Neutrophil (primary cell): Measurements from ENCODE around the gene HOXA9.

Source experiments
- H3K27ac ChIP-seq: fragments of 200-600 bp; sonication (generic); 2 replicates; pipeline ENCODE4 v1.5.1; 2016; ENCODE audit warnings: mild to moderate bottlenecking, moderate library complexity
- H3K27me3 ChIP-seq: fragments of 200-600 bp; sonication (generic); 2 replicates; pipeline ENCODE4 v1.6.0; 2016; ENCODE audit warnings: mild to moderate bottlenecking
- H3K36me3 ChIP-seq: fragments of 200-600 bp; sonication (generic); 2 replicates; pipeline ENCODE4 v1.5.1; 2017
- H3K4me1 ChIP-seq, 2 experiments: fragments of 200-600 bp in 1 of 2; sonication (generic) in 1 of 2; 1 replicate in 1 of 2; 2 replicates in 1 of 2; pipeline versions ENCODE4 v1.5.1 to v1.6.1; 2013 to 2016; ENCODE audit warnings: low read depth in 1 of 2, low read length in 1 of 2, mild to moderate bottlenecking in 1 of 2, moderate library complexity in 1 of 2; ENCODE audit not compliant: control insufficient read depth in 1 of 2, insufficient read depth in 1 of 2
- H3K4me3 ChIP-seq, 2 experiments: fragments of 200-600 bp in 1 of 2; sonication (generic) in 1 of 2; 1 replicate in 1 of 2; 2 replicates in 1 of 2; pipeline ENCODE4 v1.5.1; 2013 to 2016; ENCODE audit warnings: low read depth in 1 of 2, low read length in 1 of 2, mild to moderate bottlenecking in 1 of 2, moderate library complexity in 1 of 2
- H3K9me3 ChIP-seq: fragments of 200-600 bp; sonication (generic); 2 replicates; pipeline ENCODE4 v1.5.1; 2016
- TF ChIP-seq, protein P1 (sequence below): fragments of 200-600 bp; sonication (generic); IDR thresholded peaks from 2 replicates; pipeline ENCODE4 v1.5.1; 2016; ENCODE audit warnings: antibody characterized with exemption

The HOXA9 gene

DNA sequence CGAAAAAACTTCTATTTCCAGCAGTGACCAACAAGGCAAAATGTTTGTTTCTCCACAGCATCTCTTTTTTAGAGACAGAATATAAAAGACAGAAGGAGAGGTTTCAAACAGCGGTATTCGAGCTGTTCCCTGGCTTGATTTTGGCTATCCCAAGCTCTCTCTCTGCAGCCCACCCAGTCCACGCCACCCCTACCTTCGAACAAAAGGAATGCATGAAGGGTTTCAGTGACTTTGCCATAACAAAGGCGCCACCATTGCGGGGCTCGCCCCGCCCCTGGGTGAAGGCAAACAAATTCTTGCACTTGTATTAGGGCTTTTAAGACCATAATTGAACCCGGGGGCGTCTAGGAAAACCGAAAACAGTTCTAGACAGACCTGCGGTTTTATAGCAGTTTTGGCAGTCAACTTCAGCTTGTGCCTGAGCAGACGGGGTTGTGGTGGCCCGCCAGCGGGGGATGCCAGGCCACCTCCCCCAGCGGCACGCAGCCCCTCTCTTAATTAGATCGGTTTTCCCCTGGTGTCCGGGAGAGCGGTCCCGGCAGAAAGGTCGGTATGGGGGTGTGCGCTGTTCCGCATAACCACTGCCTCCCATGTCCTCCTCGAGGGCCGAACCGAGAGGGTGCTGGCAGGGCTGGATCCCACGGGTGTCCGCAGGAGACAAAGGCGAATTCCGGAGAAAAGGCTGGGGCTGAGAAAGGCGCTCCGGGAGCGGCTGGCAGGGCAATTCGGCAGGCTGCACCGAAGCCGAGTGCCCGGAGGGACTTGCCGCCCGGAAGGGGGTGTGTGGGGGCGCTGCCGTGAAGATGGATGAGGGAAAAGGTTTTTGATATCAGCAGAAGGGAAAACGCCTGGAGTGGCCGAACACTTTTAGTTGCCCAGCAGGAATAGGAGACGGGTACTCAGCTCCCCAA, 22.4 kb upstream of the HOXA9 start:
- H3K4me3 ChIP-seq: peak overlapping the region in 1 of 2 experiments; percentile 50
- peaks cover 100% of the 10 kb centered on the region for H3K27me3 ChIP-seq
- no peaks in the 10 kb centered on the region for H3K36me3 ChIP-seq
- H3K27ac ChIP-seq: no peak overlapping the region
- peaks cover 51 to 63% of the 10 kb centered on the region in 2 experiments for H3K4me1 ChIP-seq
- no peaks in the 10 kb centered on the region for H3K9me3 ChIP-seq
- TF ChIP-seq, protein P1, sequence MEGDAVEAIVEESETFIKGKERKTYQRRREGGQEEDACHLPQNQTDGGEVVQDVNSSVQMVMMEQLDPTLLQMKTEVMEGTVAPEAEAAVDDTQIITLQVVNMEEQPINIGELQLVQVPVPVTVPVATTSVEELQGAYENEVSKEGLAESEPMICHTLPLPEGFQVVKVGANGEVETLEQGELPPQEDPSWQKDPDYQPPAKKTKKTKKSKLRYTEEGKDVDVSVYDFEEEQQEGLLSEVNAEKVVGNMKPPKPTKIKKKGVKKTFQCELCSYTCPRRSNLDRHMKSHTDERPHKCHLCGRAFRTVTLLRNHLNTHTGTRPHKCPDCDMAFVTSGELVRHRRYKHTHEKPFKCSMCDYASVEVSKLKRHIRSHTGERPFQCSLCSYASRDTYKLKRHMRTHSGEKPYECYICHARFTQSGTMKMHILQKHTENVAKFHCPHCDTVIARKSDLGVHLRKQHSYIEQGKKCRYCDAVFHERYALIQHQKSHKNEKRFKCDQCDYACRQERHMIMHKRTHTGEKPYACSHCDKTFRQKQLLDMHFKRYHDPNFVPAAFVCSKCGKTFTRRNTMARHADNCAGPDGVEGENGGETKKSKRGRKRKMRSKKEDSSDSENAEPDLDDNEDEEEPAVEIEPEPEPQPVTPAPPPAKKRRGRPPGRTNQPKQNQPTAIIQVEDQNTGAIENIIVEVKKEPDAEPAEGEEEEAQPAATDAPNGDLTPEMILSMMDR: no peak

DNA sequence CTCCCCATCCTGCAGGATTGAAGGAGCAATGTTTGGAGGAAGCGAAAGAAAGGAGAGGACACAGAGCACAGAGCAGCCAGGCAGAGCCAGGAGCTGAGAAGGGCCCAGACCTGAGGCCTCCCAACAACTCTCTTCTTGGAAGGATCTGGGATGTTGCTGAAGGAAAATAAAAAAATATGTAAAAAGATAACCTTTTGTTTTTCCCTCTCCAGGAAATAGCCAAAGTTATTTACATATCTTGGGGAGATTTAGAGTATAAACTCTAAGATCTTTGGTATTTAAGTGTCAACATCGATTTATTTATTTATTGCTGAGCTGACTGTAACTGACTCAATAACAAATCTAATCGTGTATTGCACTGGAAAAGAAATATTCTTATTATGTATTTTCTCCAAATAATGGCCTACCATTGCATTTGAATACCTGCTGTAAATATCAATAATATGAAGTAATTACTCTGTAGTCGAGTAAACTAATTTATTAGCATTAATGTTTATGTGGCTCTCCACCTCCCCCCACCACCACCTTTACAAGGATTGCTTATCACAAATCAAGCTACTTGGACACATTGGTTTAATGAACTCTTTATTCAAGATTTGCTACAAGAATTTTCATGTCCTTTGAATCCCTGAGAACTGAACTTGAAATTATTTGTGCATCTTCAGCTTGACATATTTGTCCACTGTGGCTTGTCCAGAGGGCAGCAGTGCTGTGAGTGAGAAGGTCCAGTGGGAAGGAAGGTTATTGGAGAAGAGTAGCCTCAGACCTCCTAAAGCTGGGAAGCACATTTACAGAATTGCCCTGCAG, 21.5 kb upstream of the HOXA9 start:
- no peaks in the 10 kb centered on the region for H3K36me3 ChIP-seq
- H3K27me3 ChIP-seq: peaks cover 100% of the 10 kb centered on the region
- H3K27ac ChIP-seq: no peak overlapping the region
- TF ChIP-seq, protein P1: no peak
- peaks cover 43 to 54% of the 10 kb centered on the region in 2 experiments for H3K4me1 ChIP-seq
- no peak overlapping the region for H3K4me3 ChIP-seq
- H3K9me3 ChIP-seq: no peaks in the 10 kb centered on the region

DNA sequence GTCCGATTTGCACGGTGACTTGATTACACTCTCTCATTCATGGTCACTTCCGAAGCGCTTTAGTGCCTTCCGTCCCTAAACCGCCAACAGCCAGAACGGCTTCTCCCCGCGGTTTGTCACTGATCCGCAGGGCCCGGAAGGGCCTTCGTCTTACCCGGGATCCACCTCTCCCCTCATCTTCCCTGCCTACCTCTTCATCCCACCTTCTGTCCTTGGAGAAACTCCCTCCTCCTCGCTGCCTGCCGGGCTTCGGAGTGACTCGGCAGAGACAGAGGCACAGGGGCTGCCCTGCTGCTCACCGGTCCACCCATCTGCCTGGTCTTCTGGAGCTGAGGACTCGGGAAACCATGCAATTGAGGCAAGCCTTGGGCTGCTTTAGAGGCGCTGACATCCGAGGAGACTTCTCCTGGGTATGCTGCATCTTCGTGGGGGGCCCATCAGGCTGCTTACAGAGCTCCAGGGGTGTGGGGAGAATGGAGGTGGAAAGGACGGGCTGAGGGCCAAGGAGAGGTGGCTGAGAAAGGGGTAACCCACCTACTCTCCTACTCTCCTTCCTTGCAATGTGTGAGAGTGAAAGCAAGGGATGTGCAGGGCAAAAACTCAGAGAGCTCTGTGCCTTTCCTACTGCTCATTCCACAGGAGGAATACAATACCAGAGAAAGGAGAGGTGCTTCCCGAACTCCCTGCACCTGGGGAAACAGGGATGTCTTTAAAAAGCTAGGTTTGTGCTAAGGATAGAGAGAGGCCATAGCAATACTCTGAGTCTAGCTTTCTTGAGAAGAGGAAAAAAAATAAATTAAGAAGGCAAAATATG, 20.7 kb upstream of the HOXA9 start:
- Histone ChIP-seq H3K4me3 (no peak overlapping the region), H3K27ac (no peak overlapping the region), H3K4me1 (peaks cover 41 to 50% of the 10 kb centered on the region in 2 experiments), H3K9me3 (no peaks in the 10 kb centered on the region), H3K36me3 (no peaks in the 10 kb centered on the region), H3K27me3 (peaks cover 100% of the 10 kb centered on the region)
- TF ChIP-seq, protein P1: no peak

DNA sequence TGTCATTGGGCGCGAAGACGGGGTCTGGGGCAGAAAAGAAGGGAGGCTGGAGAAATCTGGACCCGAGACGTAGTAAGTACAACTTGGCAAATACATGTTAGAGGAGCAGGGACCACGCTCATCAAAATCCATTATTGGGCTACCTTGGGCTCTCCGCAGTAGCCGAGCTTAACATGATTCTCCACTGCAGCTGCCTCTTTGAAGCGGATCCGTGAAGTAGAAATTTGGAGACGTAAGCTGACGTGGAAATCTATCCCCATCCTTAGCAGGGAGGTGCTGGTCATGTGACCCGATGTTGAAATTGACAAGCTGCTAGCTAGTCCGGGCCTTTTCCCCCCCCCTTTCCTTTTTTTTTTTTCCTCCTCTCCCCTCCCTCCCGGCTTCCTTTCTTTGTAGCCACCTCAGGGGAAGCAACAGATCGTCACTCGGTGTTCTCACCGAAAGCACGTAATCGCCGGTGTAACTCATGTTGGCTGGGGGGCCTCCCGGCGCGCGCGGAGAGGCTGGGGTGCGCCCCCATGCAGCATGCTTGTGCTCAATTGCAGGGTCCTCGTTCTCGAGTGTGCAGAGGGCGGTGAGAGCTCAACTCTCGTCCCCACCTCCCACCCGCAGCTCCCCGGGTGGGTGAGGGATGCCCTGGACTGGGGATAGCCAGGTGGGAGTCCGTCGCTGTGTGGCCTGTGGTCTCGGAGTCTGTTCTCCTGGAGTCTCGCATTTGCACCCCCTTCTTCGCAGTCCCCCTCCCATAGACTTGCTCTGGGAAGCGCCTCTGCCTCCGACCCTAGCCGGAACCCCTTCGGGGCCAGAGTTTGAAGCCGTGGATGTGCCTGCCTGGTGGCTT, 19.9 kb upstream of the HOXA9 start, which contains the start of gene HOXA11:
TSS of gene HOXA11 (minus strand) at position 220 of the 841 bp plus-strand sequence. CDS start at position 132, 88 bp downstream.
- H3K36me3 ChIP-seq: no peaks in the 10 kb centered on the region
- TF ChIP-seq, protein P1: no peak
- peaks cover 100% of the 10 kb centered on the region for H3K27me3 ChIP-seq
- H3K4me1 ChIP-seq: peaks cover 41 to 50% of the 10 kb centered on the region in 2 experiments
- no peaks in the 10 kb centered on the region for H3K9me3 ChIP-seq
- H3K4me3 ChIP-seq: peak within 1 kb of the TSS; percentile 13 to 45
- no peak within 1 kb of the TSS for H3K27ac ChIP-seq
